D721Med (cell line): ENCODE results near the gene LHFPL4.
"Not testable (repeated sequence)": the region's sequence is repeated elsewhere in the genome, so short reads cannot be mapped to it uniquely, and the experiment has no call there.

Experiments used
- DNase-seq: peaks from one replicate; pipeline ENCODE4 v3.0.0; 2011; ENCODE audit warnings: low spot score; ENCODE audit not compliant: insufficient read length
- FAIRE-seq: peaks from 2 replicates; lab custom pipeline; 2011; peaks lifted over from hg19 to GRCh38; lab: Jason Lieb, UNC
- TF ChIP-seq, protein P1 (sequence below): IDR thresholded peaks from 2 replicates; pipeline ENCODE4 v1.5.1; 2012; ENCODE audit warnings: mild to moderate bottlenecking, control low read depth; ENCODE audit not compliant: insufficient read depth; ENCODE audit errors: missing control alignments

The LHFPL4 gene

DNA sequence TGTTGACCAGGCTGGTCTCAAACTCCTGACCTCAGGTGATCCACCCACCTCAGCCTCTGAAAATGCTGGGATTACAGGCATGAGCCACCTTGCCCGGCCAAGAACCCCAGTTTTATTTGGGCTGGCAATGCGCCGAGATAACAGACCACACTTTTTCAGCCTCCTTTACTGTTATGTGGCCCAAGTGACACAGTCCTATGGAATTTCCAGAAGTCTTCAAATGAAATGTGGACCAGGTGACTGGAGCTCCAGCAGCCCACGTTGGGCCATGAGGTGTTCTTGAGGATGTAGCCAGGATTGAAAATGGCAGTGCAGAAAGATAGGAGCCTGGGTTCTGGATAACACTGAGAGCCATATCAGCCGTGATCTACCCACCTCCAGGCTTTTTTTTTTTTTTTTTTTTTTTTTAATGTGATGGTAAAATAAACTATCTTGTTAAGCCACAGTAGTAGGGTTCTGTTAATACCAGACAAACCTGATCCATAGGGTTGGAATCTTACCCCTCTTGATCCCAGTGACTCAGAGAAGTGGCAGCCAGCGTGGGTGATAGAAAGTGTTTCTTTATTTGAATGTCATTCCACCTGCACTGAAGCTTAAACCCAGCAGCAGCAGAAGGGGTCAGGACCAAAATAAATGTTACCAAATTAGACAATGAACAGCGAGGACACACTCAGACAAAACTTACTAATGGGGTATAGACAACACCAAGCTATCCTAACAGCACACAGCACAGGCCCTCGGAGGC is 55.6 kb downstream of the LHFPL4 start:
- FAIRE-seq (no peak), DNase-seq (no peak)
- TF ChIP-seq, protein P1, sequence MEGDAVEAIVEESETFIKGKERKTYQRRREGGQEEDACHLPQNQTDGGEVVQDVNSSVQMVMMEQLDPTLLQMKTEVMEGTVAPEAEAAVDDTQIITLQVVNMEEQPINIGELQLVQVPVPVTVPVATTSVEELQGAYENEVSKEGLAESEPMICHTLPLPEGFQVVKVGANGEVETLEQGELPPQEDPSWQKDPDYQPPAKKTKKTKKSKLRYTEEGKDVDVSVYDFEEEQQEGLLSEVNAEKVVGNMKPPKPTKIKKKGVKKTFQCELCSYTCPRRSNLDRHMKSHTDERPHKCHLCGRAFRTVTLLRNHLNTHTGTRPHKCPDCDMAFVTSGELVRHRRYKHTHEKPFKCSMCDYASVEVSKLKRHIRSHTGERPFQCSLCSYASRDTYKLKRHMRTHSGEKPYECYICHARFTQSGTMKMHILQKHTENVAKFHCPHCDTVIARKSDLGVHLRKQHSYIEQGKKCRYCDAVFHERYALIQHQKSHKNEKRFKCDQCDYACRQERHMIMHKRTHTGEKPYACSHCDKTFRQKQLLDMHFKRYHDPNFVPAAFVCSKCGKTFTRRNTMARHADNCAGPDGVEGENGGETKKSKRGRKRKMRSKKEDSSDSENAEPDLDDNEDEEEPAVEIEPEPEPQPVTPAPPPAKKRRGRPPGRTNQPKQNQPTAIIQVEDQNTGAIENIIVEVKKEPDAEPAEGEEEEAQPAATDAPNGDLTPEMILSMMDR = no peak

DNA sequence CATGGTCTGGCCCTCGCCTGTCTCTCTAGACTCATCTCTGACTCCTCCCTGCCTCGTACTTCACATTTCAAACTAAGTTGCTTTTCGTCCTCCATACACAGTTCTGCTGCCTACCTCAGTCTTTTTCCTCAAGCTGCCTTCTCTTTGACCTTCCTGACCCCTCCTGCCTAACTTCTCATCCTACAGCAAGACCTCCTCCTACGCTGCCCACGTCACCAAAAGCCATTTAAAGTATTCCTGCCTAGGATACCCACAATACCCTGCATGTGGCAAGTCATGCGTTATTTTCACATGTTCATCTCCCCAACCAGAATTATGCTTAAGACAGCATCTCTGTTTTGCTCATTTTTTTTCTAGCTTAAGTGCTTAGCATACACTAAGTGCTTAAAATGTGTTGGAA is 56.7 kb downstream of the LHFPL4 start:
- TF ChIP-seq, protein P1 = no peak
- DNase-seq (no peak), FAIRE-seq (no peak)

DNA sequence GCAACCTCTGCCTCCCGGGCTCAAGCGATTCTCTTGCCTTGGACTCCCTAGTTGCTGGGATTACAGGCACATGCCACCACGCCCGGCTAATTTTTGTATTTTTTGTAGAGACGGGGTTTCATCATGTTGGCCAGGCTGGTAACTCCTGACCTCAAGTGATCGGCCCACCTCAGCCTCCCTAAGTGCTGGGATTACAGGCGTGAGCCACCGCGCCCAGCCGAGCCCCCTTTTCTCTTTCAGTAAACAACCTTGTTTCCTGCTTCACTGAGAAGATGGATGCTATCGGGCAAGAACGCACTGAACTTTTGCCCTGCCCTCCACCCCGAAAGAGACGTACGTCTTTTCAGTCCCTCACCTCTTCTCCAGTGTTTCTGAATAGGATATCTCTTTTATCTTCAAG is 59.6 kb downstream of the LHFPL4 start:
- not testable (repeated sequence) for FAIRE-seq, DNase-seq

DNA sequence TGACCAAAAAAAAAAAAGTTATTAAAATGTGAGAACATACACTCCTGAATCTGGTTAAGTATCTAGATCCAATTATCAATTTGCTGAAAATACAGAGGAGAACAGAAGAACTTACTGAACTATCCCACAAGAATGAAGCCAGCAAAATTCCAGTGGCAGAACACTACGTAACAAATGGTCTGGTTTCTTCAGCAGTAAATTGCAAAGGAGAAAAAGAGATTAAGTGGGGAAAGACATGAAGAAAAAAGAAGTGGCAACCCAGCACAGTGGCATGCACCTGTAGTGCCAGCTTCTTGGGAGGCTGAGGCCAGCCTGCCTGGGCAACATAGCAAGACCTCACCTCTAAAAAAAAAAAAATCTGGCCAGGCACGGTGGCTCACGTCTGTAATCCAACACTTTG is 62.1 kb downstream of the LHFPL4 start:
- DNase-seq (no peak), FAIRE-seq (no peak)
- TF ChIP-seq, protein P1 = no peak

DNA sequence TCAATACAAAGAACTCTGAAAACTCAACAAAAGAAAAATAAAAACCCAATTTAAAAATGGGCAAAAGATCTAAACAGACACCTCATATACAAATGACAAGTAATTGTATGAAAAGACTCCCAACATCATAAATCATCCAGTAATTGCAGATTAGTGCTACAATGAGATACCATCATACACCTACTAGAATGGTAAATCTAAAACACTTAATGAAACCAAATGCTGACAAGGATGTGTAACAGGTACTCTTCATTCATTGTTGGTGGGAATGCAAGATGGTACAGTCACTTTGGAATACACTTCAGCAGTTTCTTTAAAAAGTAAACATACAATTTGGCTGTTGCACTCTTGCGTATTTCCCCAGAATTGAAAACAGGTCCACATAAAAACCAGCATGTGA is 68.4 kb downstream of the LHFPL4 start:
- TF ChIP-seq, protein P1 = no peak
- FAIRE-seq = no peak
- DNase-seq = no peak

DNA sequence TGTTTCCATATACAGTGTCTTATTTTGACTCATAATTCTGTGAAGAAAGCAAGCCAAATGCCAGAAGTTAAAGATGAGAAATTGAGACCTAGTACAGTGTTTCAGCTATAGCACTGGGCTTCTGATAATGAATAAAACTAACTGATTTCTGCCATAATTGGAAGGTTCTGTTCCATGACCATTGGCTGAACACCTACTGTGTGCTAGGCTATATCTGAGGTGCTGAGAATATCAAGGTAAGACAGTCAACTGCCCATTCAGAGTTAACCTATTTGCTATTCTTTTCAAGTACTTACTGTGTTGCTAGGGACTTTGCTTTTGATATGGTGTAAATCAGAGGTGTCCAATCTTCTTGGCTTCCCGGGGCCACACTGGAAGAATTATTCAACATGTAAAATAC is 73.4 kb downstream of the LHFPL4 start:
- no peak for DNase-seq
- FAIRE-seq = no peak
- TF ChIP-seq, protein P1 = no peak

DNA sequence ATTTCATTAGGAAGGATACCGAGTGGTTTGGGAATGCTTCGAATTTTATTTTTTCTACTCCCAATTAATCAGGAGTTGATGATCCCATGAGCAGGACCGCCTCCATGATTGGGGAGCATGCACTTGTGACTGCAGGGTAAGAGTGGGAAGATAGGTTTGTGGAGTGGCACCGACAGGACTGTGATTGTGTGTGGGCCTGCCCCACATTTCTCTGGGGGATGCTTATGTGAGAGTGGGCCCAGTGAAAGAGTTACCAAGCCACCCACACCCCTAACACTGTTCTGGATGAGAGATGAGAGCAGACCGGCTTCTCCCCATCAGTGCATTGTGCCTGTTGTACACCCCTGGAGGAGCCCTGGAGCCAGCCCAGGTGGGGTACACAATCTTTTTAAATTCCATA is 76.7 kb downstream of the LHFPL4 start:
- no peak for DNase-seq
- no peak for FAIRE-seq
- TF ChIP-seq, protein P1 = no peak
